GM23338 (cell line): ENCODE measurements around the gene PDCD4. TPM values are rescaled to one million over a fixed set of nuclear protein-coding genes. Genes with fewer than 3 reads are reported as not detected.

Experiments used
- ATAC-seq: fragments of 200-7000 bp; cut with Tn5 transposase; 3 replicates; pipeline ENCODE4 v1.9.1; 2020
- DNase-seq: peaks from one replicate; pipeline ENCODE4 v3.0.0-alpha.2; 2015; ENCODE audit warnings: low spot score
- H2AFZ ChIP-seq: fragments of 200-600 bp; sonication (generic); 2 replicates; pipeline ENCODE4 v1.8.0; 2016; ENCODE audit warnings: antibody characterized with exemption, mild to moderate bottlenecking, moderate library complexity
- H3F3A ChIP-seq: fragments of 200-600 bp; sonication (generic); replicated peaks from 2 replicates; pipeline ENCODE4 v1.8.0; 2017; ENCODE audit warnings: antibody characterized with exemption, mixed run types, low read depth
- H3K27ac ChIP-seq: fragments of 200-600 bp; sonication (generic); 2 replicates; pipeline ENCODE4 v1.6.1; 2016; ENCODE audit warnings: low read depth
- H3K27me3 ChIP-seq: fragments of 200-600 bp; sonication (generic); 2 replicates; pipeline ENCODE4 v1.8.0; 2016; ENCODE audit warnings: mild to moderate bottlenecking, mixed run types, moderate library complexity; ENCODE audit not compliant: insufficient read depth
- H3K36me3 ChIP-seq: fragments of 200-600 bp; sonication (generic); 2 replicates; pipeline ENCODE4 v1.8.0; 2016; ENCODE audit warnings: mild to moderate bottlenecking; ENCODE audit not compliant: insufficient read depth
- H3K4me1 ChIP-seq: fragments of 200-600 bp; sonication (generic); 2 replicates; pipeline ENCODE4 v1.8.0; 2016; ENCODE audit warnings: mild to moderate bottlenecking, moderate library complexity; ENCODE audit not compliant: insufficient read depth
- H3K4me2 ChIP-seq: fragments of 200-600 bp; sonication (generic); 2 replicates; pipeline ENCODE4 v1.7.1; 2017; ENCODE audit warnings: mixed run types
- H3K4me3 ChIP-seq: fragments of 200-600 bp; sonication (generic); 2 replicates; pipeline ENCODE4 v1.6.1; 2016; ENCODE audit warnings: mixed run types
- H3K79me2 ChIP-seq: fragments of 200-600 bp; sonication (generic); replicated peaks from 2 replicates; pipeline ENCODE4 v1.8.0; 2017; ENCODE audit warnings: mild to moderate bottlenecking; ENCODE audit not compliant: insufficient read depth
- H3K9me2 ChIP-seq: fragments of 200-600 bp; sonication (generic); 2 replicates; pipeline ENCODE4 v1.8.0; 2017; ENCODE audit not compliant: insufficient read depth
- H4K20me1 ChIP-seq: fragments of 200-600 bp; sonication (generic); replicated peaks from 2 replicates; pipeline ENCODE4 v1.8.0; 2017; ENCODE audit warnings: mild to moderate bottlenecking; ENCODE audit not compliant: insufficient read depth
- H3K27ac Mint-ChIP-seq: 2 replicates; pipeline ENCODE4 v1.8.0; 2020; ENCODE audit warnings: inconsistent platforms, mild to moderate bottlenecking, moderate library complexity, mixed read lengths
- H3K27me3 Mint-ChIP-seq: 3 replicates; pipeline ENCODE4 v1.8.0; 2022; ENCODE audit warnings: low read depth, mild to moderate bottlenecking, moderate library complexity, mixed read lengths, inconsistent platforms; ENCODE audit not compliant: insufficient read depth, poor library complexity
- H3K36me3 Mint-ChIP-seq: 3 replicates; pipeline ENCODE4 v1.8.0; 2021; ENCODE audit warnings: low read depth, mild to moderate bottlenecking, inconsistent platforms, moderate library complexity, mixed read lengths
- H3K4me1 Mint-ChIP-seq: 3 replicates; pipeline ENCODE4 v1.8.0; 2020; ENCODE audit warnings: mild to moderate bottlenecking, inconsistent platforms, mixed read lengths
- H3K4me3 Mint-ChIP-seq: 3 replicates; pipeline ENCODE4 v1.8.0; 2021; ENCODE audit warnings: moderate library complexity, mild to moderate bottlenecking, inconsistent platforms, mixed read lengths
- H3K9me3 Mint-ChIP-seq: 3 replicates; pipeline ENCODE4 v1.8.0; 2020; ENCODE audit warnings: moderate library complexity, mild to moderate bottlenecking, inconsistent platforms, mixed read lengths
- CREB1 ChIP-seq: fragments of 250-450 bp; sonication (Bioruptor Pico); IDR thresholded peaks from 2 replicates; pipeline ENCODE4 v1.5.0; 2020; ENCODE audit warnings: low read depth, mild to moderate bottlenecking, moderate library complexity
- EZH2 ChIP-seq: fragments of 200-600 bp; sonication (generic); IDR thresholded peaks from one replicate; pipeline ENCODE4 v1.8.0; 2017; ENCODE audit warnings: antibody characterized with exemption, mild to moderate bottlenecking, low read depth; ENCODE audit not compliant: unreplicated experiment
- EZH2phosphoT487 ChIP-seq: fragments of 200-600 bp; sonication (generic); IDR thresholded peaks from one replicate; pipeline ENCODE4 v1.8.1; 2018; ENCODE audit warnings: antibody characterized with exemption; ENCODE audit not compliant: unreplicated experiment
- JUNB ChIP-seq: IDR thresholded peaks from one replicate; pipeline ENCODE4 v1.6.1; 2016; ENCODE audit warnings: antibody characterized with exemption; ENCODE audit not compliant: unreplicated experiment
- NANOG ChIP-seq: IDR thresholded peaks from 2 replicates; pipeline ENCODE4 v1.6.1; 2016; ENCODE audit warnings: antibody characterized with exemption, borderline replicate concordance
- POLR2AphosphoS5 ChIP-seq: IDR thresholded peaks from 2 replicates; pipeline ENCODE4 v1.6.1; 2016; ENCODE audit warnings: antibody characterized with exemption, low read depth
- STAT1 ChIP-seq: IDR thresholded peaks from one replicate; pipeline ENCODE4 v1.6.1; 2016; ENCODE audit warnings: antibody characterized with exemption; ENCODE audit not compliant: unreplicated experiment
- ZNF114 ChIP-seq: fragments of 250-450 bp; sonication (Bioruptor Pico); IDR thresholded peaks from 2 replicates; pipeline ENCODE4 v1.5.0; 2020; ENCODE audit warnings: mild to moderate bottlenecking, moderate library complexity
- ZNF331 ChIP-seq: fragments of 250-450 bp; sonication (Bioruptor Pico); IDR thresholded peaks from 2 replicates; pipeline ENCODE4 v1.5.0; 2020; ENCODE audit warnings: low read depth, mild to moderate bottlenecking, moderate library complexity
- polyA plus RNA-seq: library from polyadenylated mRNA; unstranded; fragments of >200 nt; fragmentation: Nextera tagmentation; extraction: Ambion mirVana; gene quantifications from 2 replicates; pipeline ENCODE4 v1.2.1, GENCODE V29; 2016
- total RNA-seq: library from RNA; depleted of rRNA; stranded (reverse); fragments of >200 nt; shearing (Covaris generic); gene quantifications from 2 replicates; pipeline ENCODE4 v1.2.3, GENCODE V29; 2014
- TF ChIP-seq, protein P1 (sequence below): IDR thresholded peaks from 2 replicates; pipeline ENCODE4 v1.6.1; 2016; ENCODE audit warnings: antibody characterized with exemption
- TF ChIP-seq, protein P2 (sequence below): fragments of 250-450 bp; sonication (Bioruptor Pico); IDR thresholded peaks from 2 replicates; pipeline ENCODE4 v1.5.0; 2020; ENCODE audit warnings: mild to moderate bottlenecking, moderate library complexity
- TF ChIP-seq, protein P3 (sequence below): IDR thresholded peaks from one replicate; pipeline ENCODE4 v1.6.1; 2018; ENCODE audit warnings: antibody characterized with exemption; ENCODE audit not compliant: unreplicated experiment
- TF ChIP-seq, protein P4 (sequence below), 2 experiments: fragments of 200-600 bp in 1 of 2; sonication (generic) in 1 of 2; conservative IDR thresholded peaks; 2 replicates each; pipeline versions ENCODE4 v1.5.1 to v1.6.1; 2016 to 2017; ENCODE audit warnings: antibody characterized with exemption in 2 of 2, low read depth in 2 of 2, mild to moderate bottlenecking in 2 of 2, moderate library complexity in 1 of 2

The PDCD4 gene
- total and polyA plus RNA-seq, 2 experiments from 2014 or later, result 10.1 to 18.0 TPM

DNA sequence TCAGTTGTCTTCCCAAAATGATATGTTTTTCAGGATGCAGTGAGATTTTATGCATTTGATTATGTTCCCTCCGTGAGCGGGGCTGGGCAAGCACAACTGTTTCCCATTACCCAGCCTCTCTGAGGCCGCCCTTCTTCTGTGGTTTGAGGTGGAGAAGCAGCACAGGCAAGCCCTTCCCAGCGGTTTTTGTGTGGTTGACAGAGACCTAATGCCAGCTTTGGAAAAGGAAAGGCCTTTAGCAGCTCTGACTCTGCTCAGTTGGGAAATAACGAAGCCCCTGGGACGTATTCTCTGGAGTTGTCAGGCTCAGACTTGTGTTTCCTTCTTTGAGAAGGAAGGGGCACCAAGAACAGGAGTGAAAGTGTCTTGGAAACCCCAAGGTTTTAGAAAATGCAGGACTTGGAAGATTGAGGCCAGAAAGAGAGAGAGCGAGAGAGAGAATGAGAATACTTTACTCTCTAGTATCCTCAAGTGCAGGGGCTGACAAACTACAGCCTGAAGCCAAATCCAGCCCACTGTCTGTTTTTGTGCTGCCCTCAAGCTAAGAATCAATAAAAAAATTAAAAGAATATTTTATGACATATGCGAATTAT, 20.6 kb upstream of the PDCD4 start:
- H3K9me2 ChIP-seq, result no peaks in the 10 kb centered on the region
- no peaks in the 10 kb centered on the region for H4K20me1 ChIP-seq
- H3K4me2 ChIP-seq, result no peak overlapping the region
- DNase-seq, result no peak
- H3K4me1 Mint-ChIP-seq, result no peaks in the 10 kb centered on the region
- no peaks in the 10 kb centered on the region for H3K27me3 ChIP-seq
- peaks cover 4% of the 10 kb centered on the region for H3K27me3 Mint-ChIP-seq
- H3F3A ChIP-seq, result no peaks in the 10 kb centered on the region
- H3K9me3 Mint-ChIP-seq, result no peaks in the 10 kb centered on the region
- no peaks in the 10 kb centered on the region for H3K79me2 ChIP-seq
- H3K36me3 ChIP-seq, result no peaks in the 10 kb centered on the region
- no peak overlapping the region for H3K27ac Mint-ChIP-seq
- H3K4me3 ChIP-seq, result no peak overlapping the region
- no peak overlapping the region for H3K4me3 Mint-ChIP-seq
- H3K4me1 ChIP-seq, result no peaks in the 10 kb centered on the region
- no peak for TF ChIP-seq CREB1 (CRISPR knock-in tag)
- no peak for TF ChIP-seq JUNB
- no peak for TF ChIP-seq ZNF331 (CRISPR knock-in tag)
- TF ChIP-seq, protein P1, sequence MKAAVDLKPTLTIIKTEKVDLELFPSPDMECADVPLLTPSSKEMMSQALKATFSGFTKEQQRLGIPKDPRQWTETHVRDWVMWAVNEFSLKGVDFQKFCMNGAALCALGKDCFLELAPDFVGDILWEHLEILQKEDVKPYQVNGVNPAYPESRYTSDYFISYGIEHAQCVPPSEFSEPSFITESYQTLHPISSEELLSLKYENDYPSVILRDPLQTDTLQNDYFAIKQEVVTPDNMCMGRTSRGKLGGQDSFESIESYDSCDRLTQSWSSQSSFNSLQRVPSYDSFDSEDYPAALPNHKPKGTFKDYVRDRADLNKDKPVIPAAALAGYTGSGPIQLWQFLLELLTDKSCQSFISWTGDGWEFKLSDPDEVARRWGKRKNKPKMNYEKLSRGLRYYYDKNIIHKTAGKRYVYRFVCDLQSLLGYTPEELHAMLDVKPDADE, result no peak
- no peak for TF ChIP-seq POLR2AphosphoS5
- TF ChIP-seq ZNF114, result no peak
- TF ChIP-seq, protein P2, sequence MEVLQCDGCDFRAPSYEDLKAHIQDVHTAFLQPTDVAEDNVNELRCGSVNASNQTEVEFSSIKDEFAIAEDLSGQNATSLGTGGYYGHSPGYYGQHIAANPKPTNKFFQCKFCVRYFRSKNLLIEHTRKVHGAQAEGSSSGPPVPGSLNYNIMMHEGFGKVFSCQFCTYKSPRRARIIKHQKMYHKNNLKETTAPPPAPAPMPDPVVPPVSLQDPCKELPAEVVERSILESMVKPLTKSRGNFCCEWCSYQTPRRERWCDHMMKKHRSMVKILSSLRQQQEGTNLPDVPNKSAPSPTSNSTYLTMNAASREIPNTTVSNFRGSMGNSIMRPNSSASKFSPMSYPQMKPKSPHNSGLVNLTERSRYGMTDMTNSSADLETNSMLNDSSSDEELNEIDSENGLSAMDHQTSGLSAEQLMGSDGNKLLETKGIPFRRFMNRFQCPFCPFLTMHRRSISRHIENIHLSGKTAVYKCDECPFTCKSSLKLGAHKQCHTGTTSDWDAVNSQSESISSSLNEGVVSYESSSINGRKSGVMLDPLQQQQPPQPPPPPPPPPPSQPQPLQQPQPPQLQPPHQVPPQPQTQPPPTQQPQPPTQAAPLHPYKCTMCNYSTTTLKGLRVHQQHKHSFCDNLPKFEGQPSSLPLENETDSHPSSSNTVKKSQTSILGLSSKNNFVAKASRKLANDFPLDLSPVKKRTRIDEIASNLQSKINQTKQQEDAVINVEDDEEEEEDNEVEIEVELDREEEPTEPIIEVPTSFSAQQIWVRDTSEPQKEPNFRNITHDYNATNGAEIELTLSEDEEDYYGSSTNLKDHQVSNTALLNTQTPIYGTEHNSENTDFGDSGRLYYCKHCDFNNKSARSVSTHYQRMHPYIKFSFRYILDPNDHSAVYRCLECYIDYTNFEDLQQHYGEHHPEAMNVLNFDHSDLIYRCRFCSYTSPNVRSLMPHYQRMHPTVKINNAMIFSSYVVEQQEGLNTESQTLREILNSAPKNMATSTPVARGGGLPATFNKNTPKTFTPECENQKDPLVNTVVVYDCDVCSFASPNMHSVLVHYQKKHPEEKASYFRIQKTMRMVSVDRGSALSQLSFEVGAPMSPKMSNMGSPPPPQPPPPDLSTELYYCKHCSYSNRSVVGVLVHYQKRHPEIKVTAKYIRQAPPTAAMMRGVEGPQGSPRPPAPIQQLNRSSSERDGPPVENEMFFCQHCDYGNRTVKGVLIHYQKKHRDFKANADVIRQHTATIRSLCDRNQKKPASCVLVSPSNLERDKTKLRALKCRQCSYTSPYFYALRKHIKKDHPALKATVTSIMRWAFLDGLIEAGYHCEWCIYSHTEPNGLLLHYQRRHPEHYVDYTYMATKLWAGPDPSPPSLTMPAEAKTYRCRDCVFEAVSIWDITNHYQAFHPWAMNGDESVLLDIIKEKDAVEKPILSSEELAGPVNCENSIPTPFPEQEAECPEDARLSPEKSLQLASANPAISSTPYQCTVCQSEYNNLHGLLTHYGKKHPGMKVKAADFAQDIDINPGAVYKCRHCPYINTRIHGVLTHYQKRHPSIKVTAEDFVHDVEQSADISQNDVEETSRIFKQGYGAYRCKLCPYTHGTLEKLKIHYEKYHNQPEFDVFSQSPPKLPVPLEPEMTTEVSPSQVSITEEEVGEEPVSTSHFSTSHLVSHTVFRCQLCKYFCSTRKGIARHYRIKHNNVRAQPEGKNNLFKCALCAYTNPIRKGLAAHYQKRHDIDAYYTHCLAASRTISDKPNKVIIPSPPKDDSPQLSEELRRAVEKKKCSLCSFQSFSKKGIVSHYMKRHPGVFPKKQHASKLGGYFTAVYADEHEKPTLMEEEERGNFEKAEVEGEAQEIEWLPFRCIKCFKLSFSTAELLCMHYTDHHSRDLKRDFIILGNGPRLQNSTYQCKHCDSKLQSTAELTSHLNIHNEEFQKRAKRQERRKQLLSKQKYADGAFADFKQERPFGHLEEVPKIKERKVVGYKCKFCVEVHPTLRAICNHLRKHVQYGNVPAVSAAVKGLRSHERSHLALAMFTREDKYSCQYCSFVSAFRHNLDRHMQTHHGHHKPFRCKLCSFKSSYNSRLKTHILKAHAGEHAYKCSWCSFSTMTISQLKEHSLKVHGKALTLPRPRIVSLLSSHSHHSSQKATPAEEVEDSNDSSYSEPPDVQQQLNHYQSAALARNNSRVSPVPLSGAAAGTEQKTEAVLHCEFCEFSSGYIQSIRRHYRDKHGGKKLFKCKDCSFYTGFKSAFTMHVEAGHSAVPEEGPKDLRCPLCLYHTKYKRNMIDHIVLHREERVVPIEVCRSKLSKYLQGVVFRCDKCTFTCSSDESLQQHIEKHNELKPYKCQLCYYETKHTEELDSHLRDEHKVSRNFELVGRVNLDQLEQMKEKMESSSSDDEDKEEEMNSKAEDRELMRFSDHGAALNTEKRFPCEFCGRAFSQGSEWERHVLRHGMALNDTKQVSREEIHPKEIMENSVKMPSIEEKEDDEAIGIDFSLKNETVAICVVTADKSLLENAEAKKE (CRISPR knock-in tag), result no peak
- TF ChIP-seq, protein P3, sequence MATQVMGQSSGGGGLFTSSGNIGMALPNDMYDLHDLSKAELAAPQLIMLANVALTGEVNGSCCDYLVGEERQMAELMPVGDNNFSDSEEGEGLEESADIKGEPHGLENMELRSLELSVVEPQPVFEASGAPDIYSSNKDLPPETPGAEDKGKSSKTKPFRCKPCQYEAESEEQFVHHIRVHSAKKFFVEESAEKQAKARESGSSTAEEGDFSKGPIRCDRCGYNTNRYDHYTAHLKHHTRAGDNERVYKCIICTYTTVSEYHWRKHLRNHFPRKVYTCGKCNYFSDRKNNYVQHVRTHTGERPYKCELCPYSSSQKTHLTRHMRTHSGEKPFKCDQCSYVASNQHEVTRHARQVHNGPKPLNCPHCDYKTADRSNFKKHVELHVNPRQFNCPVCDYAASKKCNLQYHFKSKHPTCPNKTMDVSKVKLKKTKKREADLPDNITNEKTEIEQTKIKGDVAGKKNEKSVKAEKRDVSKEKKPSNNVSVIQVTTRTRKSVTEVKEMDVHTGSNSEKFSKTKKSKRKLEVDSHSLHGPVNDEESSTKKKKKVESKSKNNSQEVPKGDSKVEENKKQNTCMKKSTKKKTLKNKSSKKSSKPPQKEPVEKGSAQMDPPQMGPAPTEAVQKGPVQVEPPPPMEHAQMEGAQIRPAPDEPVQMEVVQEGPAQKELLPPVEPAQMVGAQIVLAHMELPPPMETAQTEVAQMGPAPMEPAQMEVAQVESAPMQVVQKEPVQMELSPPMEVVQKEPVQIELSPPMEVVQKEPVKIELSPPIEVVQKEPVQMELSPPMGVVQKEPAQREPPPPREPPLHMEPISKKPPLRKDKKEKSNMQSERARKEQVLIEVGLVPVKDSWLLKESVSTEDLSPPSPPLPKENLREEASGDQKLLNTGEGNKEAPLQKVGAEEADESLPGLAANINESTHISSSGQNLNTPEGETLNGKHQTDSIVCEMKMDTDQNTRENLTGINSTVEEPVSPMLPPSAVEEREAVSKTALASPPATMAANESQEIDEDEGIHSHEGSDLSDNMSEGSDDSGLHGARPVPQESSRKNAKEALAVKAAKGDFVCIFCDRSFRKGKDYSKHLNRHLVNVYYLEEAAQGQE, result no peak
- no peak for TF ChIP-seq NANOG
- TF ChIP-seq, protein P4, sequence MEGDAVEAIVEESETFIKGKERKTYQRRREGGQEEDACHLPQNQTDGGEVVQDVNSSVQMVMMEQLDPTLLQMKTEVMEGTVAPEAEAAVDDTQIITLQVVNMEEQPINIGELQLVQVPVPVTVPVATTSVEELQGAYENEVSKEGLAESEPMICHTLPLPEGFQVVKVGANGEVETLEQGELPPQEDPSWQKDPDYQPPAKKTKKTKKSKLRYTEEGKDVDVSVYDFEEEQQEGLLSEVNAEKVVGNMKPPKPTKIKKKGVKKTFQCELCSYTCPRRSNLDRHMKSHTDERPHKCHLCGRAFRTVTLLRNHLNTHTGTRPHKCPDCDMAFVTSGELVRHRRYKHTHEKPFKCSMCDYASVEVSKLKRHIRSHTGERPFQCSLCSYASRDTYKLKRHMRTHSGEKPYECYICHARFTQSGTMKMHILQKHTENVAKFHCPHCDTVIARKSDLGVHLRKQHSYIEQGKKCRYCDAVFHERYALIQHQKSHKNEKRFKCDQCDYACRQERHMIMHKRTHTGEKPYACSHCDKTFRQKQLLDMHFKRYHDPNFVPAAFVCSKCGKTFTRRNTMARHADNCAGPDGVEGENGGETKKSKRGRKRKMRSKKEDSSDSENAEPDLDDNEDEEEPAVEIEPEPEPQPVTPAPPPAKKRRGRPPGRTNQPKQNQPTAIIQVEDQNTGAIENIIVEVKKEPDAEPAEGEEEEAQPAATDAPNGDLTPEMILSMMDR (conservative IDR thresholded peaks at IDR 0.05; ENCODE audit: low read depth in 2 of 2), result no peak
- no peak for TF ChIP-seq EZH2phosphoT487
- TF ChIP-seq EZH2, result no peak
- no peak for TF ChIP-seq STAT1
- H3K36me3 Mint-ChIP-seq, result no peaks in the 10 kb centered on the region
- ATAC-seq, result no peak
- no peak overlapping the region for H2AFZ ChIP-seq
- no peak overlapping the region for H3K27ac ChIP-seq
